Daoy (cell line): ENCODE results near the gene ACO2. TPM values are rescaled to one million over a fixed set of nuclear protein-coding genes. Genes with fewer than 3 reads are reported as not detected.
"Not testable (repeated sequence)": the region's sequence is repeated elsewhere in the genome, so short reads cannot be mapped to it uniquely, and the experiment has no call there.

Source experiments
- DNase-seq: peaks from one replicate; pipeline ENCODE4 v3.0.0-alpha.2; 2015; ENCODE audit warnings: low read depth
- total RNA-seq: library from RNA; depleted of rRNA; stranded (reverse); fragments of >200 nt; shearing (Covaris generic); gene quantifications from 2 replicates; pipeline ENCODE4 v1.2.3, GENCODE V29; 2014; rRNA removed

The ACO2 gene
- total RNA-seq, 1 experiment from 2014 or later: 43.5 TPM

DNA sequence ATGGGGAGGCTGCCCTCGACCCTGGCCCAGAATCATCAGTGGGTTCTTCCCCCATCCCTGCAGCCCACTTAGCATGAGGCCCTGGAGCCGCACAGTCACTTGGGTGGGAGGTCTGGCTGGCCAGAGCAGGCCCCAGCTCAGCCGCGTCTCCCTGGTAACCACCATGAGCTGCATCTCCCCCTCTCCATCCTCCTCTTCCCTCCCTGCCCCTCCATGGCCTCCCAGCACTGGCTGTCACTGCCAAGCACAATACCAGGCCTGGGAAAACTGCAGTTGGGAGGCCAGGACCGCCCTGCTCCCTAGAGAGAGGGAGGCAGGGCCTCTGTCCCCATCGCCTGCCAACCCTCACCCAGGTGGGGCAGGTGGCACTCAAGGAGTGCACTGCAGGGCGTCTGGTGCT lies 99.9 kb downstream of the ACO2 start:
- DNase-seq: no peak

DNA sequence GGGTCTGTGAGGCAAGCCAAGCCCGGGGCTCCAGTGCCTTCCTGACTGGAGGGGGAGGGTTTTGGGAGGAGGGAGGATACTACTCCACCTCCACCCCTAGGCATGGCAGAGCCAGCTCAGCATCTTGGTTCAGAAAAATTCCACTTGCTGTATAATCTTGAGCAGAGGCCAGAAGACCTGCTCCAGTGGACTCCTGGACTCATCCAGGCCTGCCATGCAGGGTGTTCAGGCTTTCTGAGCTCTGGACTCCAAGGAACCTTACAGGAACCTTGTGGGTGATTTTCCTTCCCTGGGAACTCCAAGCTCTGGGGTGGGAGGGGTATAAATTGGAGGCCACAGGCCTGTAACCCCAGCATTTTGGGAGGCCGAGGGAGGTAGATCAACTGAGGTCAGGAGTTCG lies 101.3 kb downstream of the ACO2 start:
- DNase-seq: no peak

DNA sequence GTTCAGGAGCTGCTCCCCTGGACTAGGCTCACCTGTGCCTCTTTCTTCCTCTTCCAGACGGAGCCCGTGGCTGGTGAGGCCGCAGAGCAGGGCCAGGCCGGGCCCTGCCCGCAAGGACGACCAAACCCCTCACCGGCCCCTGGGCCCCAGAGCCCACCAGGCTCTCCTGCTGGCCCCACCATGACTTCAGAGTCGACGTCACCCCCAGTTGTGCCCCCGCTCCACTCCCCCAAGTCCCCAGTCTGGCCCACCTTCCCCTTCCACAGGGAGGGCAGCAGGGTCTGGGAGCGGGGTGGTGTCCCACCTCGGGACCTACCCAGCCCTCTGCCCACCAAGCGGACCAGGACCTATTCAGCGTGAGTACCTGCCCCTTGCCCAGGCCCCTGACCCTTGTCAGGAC lies 102.9 kb downstream of the ACO2 start:
- no peak for DNase-seq

DNA sequence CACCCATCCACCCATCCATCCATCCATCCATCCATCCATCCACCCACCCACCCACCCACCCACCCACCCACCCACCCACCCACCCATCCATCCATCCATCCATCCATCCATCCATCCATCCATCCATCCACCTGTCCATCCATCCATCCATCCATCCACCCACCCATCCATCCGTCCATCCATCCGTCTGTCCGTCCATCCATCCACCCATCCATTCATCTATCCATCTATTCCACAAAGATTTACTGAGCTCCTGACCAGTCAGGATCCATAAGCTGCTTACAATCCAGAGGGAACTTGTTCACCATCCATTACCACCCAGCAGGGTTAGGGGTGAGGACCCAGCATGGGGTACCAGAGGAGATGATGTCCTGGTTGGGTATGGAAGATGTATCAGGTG lies 103.4 kb downstream of the ACO2 start:
- DNase-seq: not testable (repeated sequence)

DNA sequence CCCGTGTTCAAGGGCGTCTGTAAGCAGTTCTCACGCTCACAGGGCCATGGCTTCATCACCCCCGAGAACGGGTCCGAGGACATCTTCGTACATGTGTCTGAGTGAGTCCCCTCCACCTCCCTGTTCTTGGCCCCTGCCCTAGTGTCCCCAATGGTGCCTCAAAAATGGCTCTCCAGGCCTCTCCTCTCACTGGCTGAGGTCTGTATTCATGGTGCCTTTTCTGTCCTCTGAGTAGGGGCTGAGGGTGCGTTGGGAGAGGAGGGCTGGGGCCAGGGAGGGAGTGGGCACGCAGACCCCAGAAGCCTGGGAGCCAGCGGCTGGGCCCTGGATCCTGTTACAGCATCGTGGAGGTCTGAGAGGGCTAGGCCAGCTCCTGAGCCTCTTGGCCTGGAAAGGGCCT lies 104.8 kb downstream of the ACO2 start:
- DNase-seq: no peak

DNA sequence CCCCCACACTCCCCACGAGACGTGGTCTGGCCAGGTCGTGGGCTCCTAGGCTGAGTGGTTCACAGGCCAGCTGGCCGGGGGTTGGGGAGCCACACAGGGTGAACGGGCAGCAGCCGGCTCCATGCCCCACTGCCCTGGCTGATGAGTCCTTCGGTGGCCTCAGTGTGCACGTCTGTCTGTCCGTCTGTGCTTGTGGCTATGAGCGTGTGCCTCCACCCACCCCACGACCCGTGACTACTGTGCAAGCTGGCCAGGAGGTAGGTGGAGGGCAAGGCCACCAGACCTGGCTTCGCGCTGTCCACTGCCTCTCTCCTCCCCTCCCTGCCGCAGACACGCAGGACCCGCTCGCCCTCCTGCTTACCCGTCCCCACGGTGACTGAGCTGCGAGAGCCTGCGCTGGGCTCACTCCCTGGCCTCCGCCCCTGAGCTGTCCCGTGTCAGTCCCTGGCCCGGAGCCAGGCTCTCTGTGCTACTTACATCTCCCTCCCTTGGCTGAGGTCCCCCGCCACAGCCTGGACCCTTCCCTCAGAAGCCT lies 106.0 kb downstream of the ACO2 start:
- DNase-seq: no peak

DNA sequence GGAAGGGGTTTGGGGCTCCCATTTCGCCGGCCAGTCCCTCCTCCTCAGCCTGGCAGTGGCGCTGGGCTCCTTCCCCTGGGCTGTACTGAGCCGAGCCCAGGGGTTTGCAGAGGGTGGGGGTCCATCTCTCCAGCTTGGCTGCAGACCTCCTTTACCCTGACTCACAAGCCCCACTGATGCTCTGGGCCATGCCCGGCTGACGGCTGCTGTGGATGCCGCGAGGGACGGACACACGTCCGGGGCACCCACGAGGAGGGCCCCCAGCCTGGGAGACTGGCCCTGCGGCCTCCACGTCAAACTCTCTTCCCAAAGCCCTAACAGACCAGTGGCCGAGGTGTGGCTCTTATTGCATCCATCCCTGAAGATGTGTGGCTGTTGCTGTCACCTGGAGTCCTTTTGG lies 106.6 kb downstream of the ACO2 start:
- no peak for DNase-seq

DNA sequence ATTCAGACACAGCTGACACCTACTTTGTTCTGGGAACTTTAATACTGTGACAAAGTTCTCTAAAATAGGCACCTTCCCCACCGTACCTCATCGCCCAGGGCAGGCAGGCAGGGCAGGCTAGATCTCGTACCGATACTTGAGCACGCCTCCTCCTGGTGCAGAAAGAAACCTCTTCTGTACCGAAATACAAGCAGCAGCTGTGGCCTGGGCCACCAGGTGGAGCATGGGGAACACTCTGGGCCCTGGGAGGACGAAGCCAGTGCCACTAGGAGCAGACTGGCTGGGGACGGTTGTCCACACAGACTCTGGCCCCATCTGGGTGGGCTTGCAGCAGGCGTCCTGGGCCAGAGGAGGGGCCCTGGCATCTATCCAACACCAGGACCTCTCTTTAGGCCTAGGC lies 108.0 kb downstream of the ACO2 start:
- DNase-seq: peak; percentile 61

DNA sequence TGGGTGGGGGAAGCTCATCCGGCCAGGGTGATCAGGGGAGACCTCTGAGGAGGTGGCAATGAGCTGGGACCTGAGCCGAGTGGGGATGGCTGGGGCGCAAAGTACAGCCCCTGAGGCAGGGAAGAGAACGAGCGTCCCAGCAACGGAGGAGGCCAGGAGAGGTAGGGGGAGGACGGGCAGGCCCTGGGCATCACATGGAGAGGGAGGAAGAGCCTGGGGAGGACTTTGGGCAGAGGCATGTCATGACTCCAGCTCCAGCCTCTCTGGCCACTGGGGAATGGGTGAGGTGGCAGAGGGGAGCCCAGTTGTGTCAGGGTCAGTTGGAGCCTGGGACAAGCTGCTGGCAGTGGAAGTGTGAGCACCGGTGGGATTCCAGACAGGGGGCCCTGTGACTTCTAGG lies 109.2 kb downstream of the ACO2 start:
- DNase-seq: no peak

Other genes starting within 250 kb of the ACO2 start
- gene CHADL, start 228.2 kb upstream of the ACO2 start, total RNA-seq: 0.46 TPM in 1 of 2 replicates, not detected in the other
- gene RANGAP1, start 182.9 kb upstream of the ACO2 start, total RNA-seq: 119 and 127 TPM in 2 replicates
- 27.0 and 33.6 TPM in 2 replicates for gene ZC3H7B, start 167.6 kb upstream of the ACO2 start, total RNA-seq
- gene TEF, start 87.2 kb upstream of the ACO2 start, total RNA-seq: 2.2 and 7.0 TPM in 2 replicates
- gene TOB2, start 22.3 kb upstream of the ACO2 start, total RNA-seq: 9.5 and 13.9 TPM in 2 replicates
- gene PHF5A, start 425 bp upstream of the ACO2 start, total RNA-seq: 148 and 239 TPM in 2 replicates
- gene POLR3H, start 75.4 kb downstream of the ACO2 start, total RNA-seq: 10.9 and 17.3 TPM in 2 replicates
- 0.34 TPM in 1 of 2 replicates, not detected in the other for gene CSDC2, start 91.9 kb downstream of the ACO2 start, total RNA-seq
- 10.4 and 12.2 TPM in 2 replicates for gene PMM1, start 120.7 kb downstream of the ACO2 start, total RNA-seq
- 17.1 and 20.4 TPM in 2 replicates for gene DESI1, start 151.9 kb downstream of the ACO2 start, total RNA-seq
- gene XRCC6, start 152.2 kb downstream of the ACO2 start, total RNA-seq: 590 and 694 TPM in 2 replicates
- gene SNU13, start 219.8 kb downstream of the ACO2 start, total RNA-seq: 98.1 and 98.8 TPM in 2 replicates
- gene MEI1, start 230.4 kb downstream of the ACO2 start, total RNA-seq: 0.42 and 0.63 TPM in 2 replicates